Astrocyte (in vitro differentiated cells and primary cell): ENCODE data around the gene DUSP16.

Experiments
- CTCF ChIP-seq: IDR thresholded peaks from 2 replicates; pipeline ENCODE4 v1.5.1; 2011; ENCODE audit warnings: low read depth, mild to moderate bottlenecking, inconsistent platforms, low read length, moderate library complexity; ENCODE audit not compliant: insufficient read depth
- EZH2 ChIP-seq: IDR thresholded peaks from 2 replicates; pipeline ENCODE4 v1.6.1; 2012; ENCODE audit warnings: mild to moderate bottlenecking, low read length, inconsistent platforms; ENCODE audit not compliant: insufficient read depth

DNA sequence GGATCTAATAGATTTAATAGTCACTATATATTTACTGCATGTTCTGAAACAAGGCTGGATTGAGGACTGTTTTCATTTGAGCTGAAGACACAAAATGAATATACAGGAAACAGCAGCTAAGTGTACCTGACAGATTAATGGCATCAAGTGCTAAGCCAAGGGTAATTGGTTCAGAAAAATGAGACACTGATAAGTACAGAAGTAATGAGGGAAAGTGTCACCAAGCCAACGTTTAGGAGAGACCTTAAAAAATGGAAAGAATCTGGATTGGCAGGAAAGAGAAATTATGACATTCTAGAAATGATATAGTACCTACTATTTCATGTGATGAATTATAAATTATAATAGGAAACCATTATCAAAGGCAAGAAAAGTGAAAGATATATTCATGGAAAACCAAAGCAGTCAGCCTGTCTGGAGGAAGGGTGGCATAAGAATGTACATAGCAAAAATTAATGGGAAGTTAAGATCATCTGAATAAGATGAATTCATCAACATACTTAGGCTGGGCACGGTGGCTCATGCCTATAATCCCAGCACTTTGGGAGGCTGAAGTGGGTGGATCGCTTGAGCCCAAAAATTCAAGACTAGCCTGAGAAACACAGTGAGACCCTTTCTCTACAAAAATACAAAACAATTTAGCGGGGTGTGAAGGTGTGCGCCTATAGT lies 21.0 kb upstream of the DUSP16 start:
- TF ChIP-seq CTCF (no peak), EZH2 (no peak)
